Coronary artery (tissue), 2 donors: ENCODE data around the gene PARP6.

Experiments
- DNase-seq: peaks from one replicate; pipeline ENCODE4 v3.0.0-alpha.2; 2017; ENCODE audit warnings: low spot score
- H3K27ac ChIP-seq, 2 donors: fragments of 200-600 bp; sonication (generic); one replicate each; pipeline ENCODE4 v1.5.1; 2016 to 2019
- H3K4me3 ChIP-seq: fragments of 200-600 bp; sonication (generic); 2 replicates; pipeline ENCODE4 v1.5.1; 2016; ENCODE audit warnings: mild to moderate bottlenecking, moderate library complexity
- CTCF ChIP-seq: fragments of 200-600 bp; sonication (generic); IDR thresholded peaks from one replicate; pipeline ENCODE4 v1.5.1; 2019; ENCODE audit warnings: antibody characterized with exemption

PARP6 gene

GRCh38 chr15:72231066-72231832 is 41.1 kb downstream of the PARP6 start, which contains the start of gene PKM:
Gene PKM (minus strand): TSS chr15:72231190. CDS start chr15:72219097, 12,093 bp downstream.
- no peak for TF ChIP-seq CTCF
- peak; percentile 96 for DNase-seq
- peak within 1 kb of the TSS; percentile 98 for H3K4me3 ChIP-seq
- H3K27ac ChIP-seq = peak within 1 kb of the TSS; percentile 85 to 99

- peak overlapping the region; percentile 85 to 99 for H3K27ac ChIP-seq
- peak overlapping the region; percentile 98 for H3K4me3 ChIP-seq
- DNase-seq = peak; percentile 94
- TF ChIP-seq CTCF = no peak
Measured at GRCh38 chr15:72230197-72231065, 41.9 kb downstream of the PARP6 start.

- DNase-seq = no peak
- H3K4me3 ChIP-seq = peak overlapping the region; percentile 98
- H3K27ac ChIP-seq = peak overlapping the region; percentile 85 to 99
- no peak for TF ChIP-seq CTCF
Measured at GRCh38 chr15:72229947-72230196, 42.5 kb downstream of the PARP6 start.

GRCh38 chr15:72229076-72229946 is 43.0 kb downstream of the PARP6 start:
- Histone ChIP-seq H3K27ac (peak overlapping the region; percentile 85 to 99), H3K4me3 (peak overlapping the region; percentile 98)
- DNase-seq = no peak
- no peak for TF ChIP-seq CTCF

- Histone ChIP-seq H3K4me3 (peak overlapping the region; percentile 98), H3K27ac (peak overlapping the region in 1 of 2 donors; percentile 99)
- no peak for TF ChIP-seq CTCF
- no peak for DNase-seq
Measured at GRCh38 chr15:72227720-72228119, 44.6 kb downstream of the PARP6 start.

- DNase-seq = no peak
- TF ChIP-seq CTCF = no peak
- H3K4me3 ChIP-seq = peak overlapping the region; percentile 39
- peak overlapping the region; percentile 29 to 82 for H3K27ac ChIP-seq
Measured at GRCh38 chr15:72227192-72227586, 45.2 kb downstream of the PARP6 start.
